MM.1S (cell line): ENCODE measurements around the gene EGR2.

Experiments
- DNase-seq: peaks from one replicate; pipeline ENCODE4 v3.0.0-alpha.2; 2015
- H2AFZ ChIP-seq: fragments of 300-600 bp; sonication (generic); 2 replicates; pipeline ENCODE4 v1.6.0; 2016; ENCODE audit warnings: antibody characterized with exemption, low read length
- H3F3A ChIP-seq: fragments of 300-600 bp; sonication (generic); 2 replicates; pipeline ENCODE4 v1.6.1; 2016; ENCODE audit warnings: mild to moderate bottlenecking, antibody characterized with exemption, low read length, moderate library complexity, mixed read lengths; ENCODE audit not compliant: insufficient read depth
- H3K27ac ChIP-seq: fragments of 300-600 bp; sonication (generic); 2 replicates; pipeline ENCODE4 v1.5.1; 2016; ENCODE audit warnings: mild to moderate bottlenecking, low read length
- H3K27me3 ChIP-seq: fragments of 300-600 bp; sonication (generic); replicated peaks from 2 replicates; pipeline ENCODE4 v1.6.0; 2016; ENCODE audit warnings: low read length; ENCODE audit not compliant: insufficient read depth
- H3K36me3 ChIP-seq: fragments of 300-600 bp; sonication (generic); replicated peaks from 2 replicates; pipeline ENCODE4 v1.6.1; 2016; ENCODE audit warnings: mild to moderate bottlenecking, low read length, mixed read lengths; ENCODE audit not compliant: insufficient read depth
- H3K4me1 ChIP-seq: fragments of 300-600 bp; sonication (generic); 2 replicates; pipeline ENCODE4 v1.6.1; 2016; ENCODE audit warnings: low read length, mixed read lengths
- H3K4me2 ChIP-seq: fragments of 300-600 bp; sonication (generic); 2 replicates; pipeline ENCODE4 v1.6.0; 2016; ENCODE audit warnings: low read depth, low read length
- H3K4me3 ChIP-seq: fragments of 300-600 bp; sonication (generic); 2 replicates; pipeline ENCODE4 v1.5.1; 2016; ENCODE audit warnings: low read length, mixed read lengths
- H3K79me2 ChIP-seq: fragments of 300-600 bp; sonication (generic); 2 replicates; pipeline ENCODE4 v1.6.1; 2016; ENCODE audit warnings: mixed run types, low read length, mixed read lengths
- H3K9ac ChIP-seq: fragments of 300-600 bp; sonication (generic); 2 replicates; pipeline ENCODE4 v1.6.1; 2016; ENCODE audit warnings: low read length, mixed read lengths
- H3K9me2 ChIP-seq: fragments of 300-600 bp; sonication (generic); replicated peaks from 2 replicates; pipeline ENCODE4 v1.6.1; 2016; ENCODE audit warnings: mild to moderate bottlenecking, low read length, mixed read lengths; ENCODE audit not compliant: insufficient read depth
- H3K9me3 ChIP-seq: fragments of 300-600 bp; sonication (generic); replicated peaks from 2 replicates; pipeline ENCODE4 v1.6.1; 2016; ENCODE audit warnings: mild to moderate bottlenecking, low read length, mixed read lengths; ENCODE audit not compliant: insufficient read depth
- H4K20me1 ChIP-seq: fragments of 300-600 bp; sonication (generic); 2 replicates; pipeline ENCODE4 v1.6.1; 2016; ENCODE audit warnings: mild to moderate bottlenecking, low read length, moderate library complexity, mixed read lengths; ENCODE audit not compliant: insufficient read depth
- EZH2 ChIP-seq: fragments of 300-600 bp; sonication (generic); optimal IDR thresholded peaks from 2 replicates; pipeline ENCODE3; 2017; ENCODE audit warnings: low read depth, mild to moderate bottlenecking, antibody characterized with exemption, low read length, mixed read lengths
- EZH2phosphoT487 ChIP-seq: fragments of 300-600 bp; sonication (generic); IDR thresholded peaks from 2 replicates; pipeline ENCODE4 v1.6.1; 2018; ENCODE audit warnings: antibody characterized with exemption, low read length
- TF ChIP-seq, protein P1 (sequence below): fragments of 300-600 bp; sonication (generic); IDR thresholded peaks from 2 replicates; pipeline ENCODE4 v1.5.1; 2016; ENCODE audit warnings: antibody characterized with exemption, low read length, mixed read lengths

EGR2 gene

GRCh38 chr10:62850646-62851045 is 34.5 kb upstream of the EGR2 start:
- no peak for TF ChIP-seq EZH2
- no peak overlapping the region for H2AFZ ChIP-seq
- H3K27me3 ChIP-seq, result no peaks in the 10 kb centered on the region
- peaks cover 20% of the 10 kb centered on the region for H3K4me1 ChIP-seq
- no peak overlapping the region for H3K4me3 ChIP-seq
- H3K36me3 ChIP-seq, result no peaks in the 10 kb centered on the region
- no peaks in the 10 kb centered on the region for H4K20me1 ChIP-seq
- no peaks in the 10 kb centered on the region for H3K9me2 ChIP-seq
- H3K27ac ChIP-seq, result peak overlapping the region; percentile 14; the same call in 1 of the 2 replicates
- H3K4me2 ChIP-seq, result peak overlapping the region; percentile 30; the same call in 1 of the 2 replicates
- no peaks in the 10 kb centered on the region for H3K79me2 ChIP-seq
- no peaks in the 10 kb centered on the region for H3K9me3 ChIP-seq
- no peaks in the 10 kb centered on the region for H3F3A ChIP-seq
- peak; percentile 12 for DNase-seq
- no peak overlapping the region for H3K9ac ChIP-seq

GRCh38 chr10:62847433-62847832 is 31.3 kb upstream of the EGR2 start:
- Histone ChIP-seq H3K4me1 (peaks cover 9% of the 10 kb centered on the region), H3K4me3 (no peak overlapping the region), H3K9me3 (no peaks in the 10 kb centered on the region), H3F3A (no peaks in the 10 kb centered on the region), H3K36me3 (no peaks in the 10 kb centered on the region), H4K20me1 (no peaks in the 10 kb centered on the region), H3K9ac (no peak overlapping the region), H3K27me3 (no peaks in the 10 kb centered on the region), H3K4me2 (no peak overlapping the region), H3K9me2 (no peaks in the 10 kb centered on the region), H3K27ac (no peak overlapping the region), H3K79me2 (no peaks in the 10 kb centered on the region), H2AFZ (no peak overlapping the region)
- TF ChIP-seq, protein P1, sequence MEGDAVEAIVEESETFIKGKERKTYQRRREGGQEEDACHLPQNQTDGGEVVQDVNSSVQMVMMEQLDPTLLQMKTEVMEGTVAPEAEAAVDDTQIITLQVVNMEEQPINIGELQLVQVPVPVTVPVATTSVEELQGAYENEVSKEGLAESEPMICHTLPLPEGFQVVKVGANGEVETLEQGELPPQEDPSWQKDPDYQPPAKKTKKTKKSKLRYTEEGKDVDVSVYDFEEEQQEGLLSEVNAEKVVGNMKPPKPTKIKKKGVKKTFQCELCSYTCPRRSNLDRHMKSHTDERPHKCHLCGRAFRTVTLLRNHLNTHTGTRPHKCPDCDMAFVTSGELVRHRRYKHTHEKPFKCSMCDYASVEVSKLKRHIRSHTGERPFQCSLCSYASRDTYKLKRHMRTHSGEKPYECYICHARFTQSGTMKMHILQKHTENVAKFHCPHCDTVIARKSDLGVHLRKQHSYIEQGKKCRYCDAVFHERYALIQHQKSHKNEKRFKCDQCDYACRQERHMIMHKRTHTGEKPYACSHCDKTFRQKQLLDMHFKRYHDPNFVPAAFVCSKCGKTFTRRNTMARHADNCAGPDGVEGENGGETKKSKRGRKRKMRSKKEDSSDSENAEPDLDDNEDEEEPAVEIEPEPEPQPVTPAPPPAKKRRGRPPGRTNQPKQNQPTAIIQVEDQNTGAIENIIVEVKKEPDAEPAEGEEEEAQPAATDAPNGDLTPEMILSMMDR, result no peak
- TF ChIP-seq EZH2 (no peak), EZH2phosphoT487 (no peak)
- DNase-seq, result no peak

DNA sequence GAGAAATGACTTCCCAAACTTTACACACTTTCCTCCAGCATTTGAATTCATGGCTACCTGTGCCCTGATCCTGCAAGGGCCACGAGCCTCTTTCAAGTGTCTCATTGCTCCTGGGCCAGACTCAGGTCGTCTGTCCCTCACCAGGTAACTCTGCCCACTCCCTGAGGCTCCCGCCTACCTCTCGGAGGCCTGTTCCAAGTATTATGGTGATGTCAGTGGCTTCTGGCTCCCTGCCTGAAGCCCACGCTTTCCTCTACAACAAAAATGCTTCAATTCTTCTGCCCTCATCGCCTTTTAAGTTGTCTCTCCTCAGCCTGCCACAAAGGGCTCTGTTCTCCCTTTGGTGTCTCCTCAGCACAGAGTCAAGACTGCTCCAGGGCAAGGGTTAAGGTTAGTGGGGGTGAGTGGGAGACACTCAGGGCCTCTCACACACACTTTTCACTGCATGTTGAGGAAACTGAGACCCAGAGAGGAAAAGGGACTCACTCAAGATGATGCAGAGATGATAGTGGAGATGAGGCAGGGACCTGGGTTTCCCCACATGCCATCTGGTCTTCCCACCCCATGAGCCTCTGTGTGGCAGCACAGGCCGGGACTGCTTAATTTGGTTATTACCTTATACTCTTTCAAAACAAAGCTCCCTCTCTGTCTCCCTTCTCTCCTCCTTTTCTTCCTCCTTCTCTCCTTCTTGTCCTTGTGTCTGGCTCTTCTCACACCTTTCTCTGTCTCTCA is 28.3 kb upstream of the EGR2 start:
- Histone ChIP-seq H2AFZ (no peak overlapping the region), H3K9me3 (no peaks in the 10 kb centered on the region), H4K20me1 (no peaks in the 10 kb centered on the region), H3K27me3 (no peaks in the 10 kb centered on the region), H3K4me3 (no peak overlapping the region), H3K27ac (no peak overlapping the region), H3K9ac (no peak overlapping the region), H3K4me2 (no peak overlapping the region), H3K79me2 (no peaks in the 10 kb centered on the region), H3K4me1 (no peaks in the 10 kb centered on the region), H3K9me2 (no peaks in the 10 kb centered on the region), H3F3A (no peaks in the 10 kb centered on the region), H3K36me3 (no peaks in the 10 kb centered on the region)
- TF ChIP-seq EZH2 (no peak), EZH2phosphoT487 (no peak)
- TF ChIP-seq, protein P1, result no peak
- DNase-seq, result no peak

DNA sequence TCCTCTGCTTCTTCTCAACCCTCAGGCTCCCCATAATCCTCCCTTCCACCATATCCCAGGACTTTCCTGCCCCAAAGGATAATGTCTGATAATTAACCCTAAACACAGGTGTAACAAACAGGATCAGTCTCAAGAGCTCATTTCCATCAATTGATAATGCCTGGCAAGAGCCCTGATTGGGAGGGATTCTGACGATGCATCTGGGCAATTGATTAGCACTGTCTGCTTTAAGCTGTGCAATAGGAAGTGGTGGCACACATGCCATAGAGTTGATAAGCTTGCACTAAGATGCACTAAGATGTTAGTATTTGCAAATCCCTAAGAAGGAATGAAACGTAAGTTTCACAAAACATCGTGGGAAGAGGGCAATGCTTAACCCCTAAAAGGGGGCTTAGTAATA is 27.4 kb upstream of the EGR2 start:
- Histone ChIP-seq H2AFZ (no peak overlapping the region), H3K4me3 (no peak overlapping the region)

More for the DNA sequence above, 27.4 kb upstream of the EGR2 start:
- H3K4me1 ChIP-seq, result no peaks in the 10 kb centered on the region
- no peaks in the 10 kb centered on the region for H3K79me2 ChIP-seq
- H3K9me2 ChIP-seq, result no peaks in the 10 kb centered on the region
- no peaks in the 10 kb centered on the region for H3K36me3 ChIP-seq
- H3K9me3 ChIP-seq, result no peaks in the 10 kb centered on the region
- DNase-seq, result no peak
- no peak overlapping the region for H3K4me2 ChIP-seq
- TF ChIP-seq EZH2phosphoT487, result no peak
- TF ChIP-seq EZH2, result no peak
- TF ChIP-seq, protein P1, result no peak
- no peaks in the 10 kb centered on the region for H4K20me1 ChIP-seq
- H3F3A ChIP-seq, result no peaks in the 10 kb centered on the region
- no peak overlapping the region for H3K9ac ChIP-seq
- no peaks in the 10 kb centered on the region for H3K27me3 ChIP-seq
- H3K27ac ChIP-seq, result no peak overlapping the region
